ENCODE measurements around the gene FYTTD1. TPM values are rescaled to one million over a fixed set of nuclear protein-coding genes. Genes with fewer than 3 reads are reported as not detected.
A peak's percentile ranks its signal among the peaks of the same experiment; 100 is the strongest.

The FYTTD1 gene
- total and polyA plus RNA-seq, 4 experiments from 2014 or later: 60.0 to 120 (median 79.4) TPM

DNA sequence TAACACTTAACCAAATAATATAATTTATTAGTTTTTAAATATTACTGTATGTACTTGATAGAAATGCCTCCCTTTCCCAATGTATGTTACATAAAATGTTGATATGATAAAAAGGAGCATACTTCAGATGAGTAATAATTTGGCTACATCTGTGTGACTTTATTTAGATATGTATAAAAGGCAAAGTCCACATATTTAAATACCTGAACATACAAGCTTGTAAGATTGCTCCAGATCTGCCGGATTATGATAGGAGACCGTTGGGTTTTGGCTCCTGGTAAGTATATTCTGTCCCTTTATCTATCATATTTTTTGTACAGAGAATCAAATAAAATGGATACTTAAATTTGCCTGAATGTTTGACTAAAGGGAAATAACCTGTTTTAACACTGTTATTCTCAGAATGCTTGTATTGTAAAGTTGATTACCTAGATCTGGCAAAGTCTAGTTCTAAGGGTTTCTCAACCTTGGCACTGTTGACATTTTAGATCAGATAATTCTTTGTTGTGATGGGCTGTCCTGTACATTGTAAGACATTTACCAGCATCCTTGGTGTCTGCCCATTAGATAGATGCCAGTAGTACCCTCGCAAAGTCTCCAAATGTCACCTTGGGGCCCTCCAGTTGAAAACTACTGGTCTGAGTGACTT lies 79.8 kb downstream of the FYTTD1 start:
- no peak overlapping the region for H3K4me3 Mint-ChIP-seq
- H3K4me1 ChIP-seq (ENCODE audit: insufficient read depth, low read length): no peaks in the 10 kb centered on the region
- H3K27me3 Mint-ChIP-seq: no peaks in the 10 kb centered on the region
- peaks cover 54 to 57% of the 10 kb centered on the region in 2 donors for H3K36me3 Mint-ChIP-seq
- peaks cover 0 to 4% (median 4%) of the 10 kb centered on the region in 4 donors for H3K4me1 Mint-ChIP-seq
- ChIA-PET CTCF (ENCODE audit: partially characterized antibody) (no interaction called here), POLR2A (ENCODE audit: partially characterized antibody) (no interaction called here)
- peaks cover 30% of the 10 kb centered on the region for H3K36me3 ChIP-seq (ENCODE audit: insufficient read depth, low read length)
- DNase-seq: no peak
- no peaks in the 10 kb centered on the region for H3K9me3 ChIP-seq (ENCODE audit: control insufficient read depth in 1 of 2, low read length in 2 of 2)
- no peaks in the 10 kb centered on the region for H3K27me3 ChIP-seq (ENCODE audit: insufficient read depth, low read length)
- no peaks in the 10 kb centered on the region for H3K9me3 Mint-ChIP-seq
- H3K27ac ChIP-seq (ENCODE audit: low read depth, low read length): no peak overlapping the region
- intact Hi-C loops (cut with micrococcal nuclease): no loop called here
- no peak overlapping the region for H3K27ac Mint-ChIP-seq
- H3K4me3 ChIP-seq (ENCODE audit: low read length in 2 of 2): no peak overlapping the region

DNA sequence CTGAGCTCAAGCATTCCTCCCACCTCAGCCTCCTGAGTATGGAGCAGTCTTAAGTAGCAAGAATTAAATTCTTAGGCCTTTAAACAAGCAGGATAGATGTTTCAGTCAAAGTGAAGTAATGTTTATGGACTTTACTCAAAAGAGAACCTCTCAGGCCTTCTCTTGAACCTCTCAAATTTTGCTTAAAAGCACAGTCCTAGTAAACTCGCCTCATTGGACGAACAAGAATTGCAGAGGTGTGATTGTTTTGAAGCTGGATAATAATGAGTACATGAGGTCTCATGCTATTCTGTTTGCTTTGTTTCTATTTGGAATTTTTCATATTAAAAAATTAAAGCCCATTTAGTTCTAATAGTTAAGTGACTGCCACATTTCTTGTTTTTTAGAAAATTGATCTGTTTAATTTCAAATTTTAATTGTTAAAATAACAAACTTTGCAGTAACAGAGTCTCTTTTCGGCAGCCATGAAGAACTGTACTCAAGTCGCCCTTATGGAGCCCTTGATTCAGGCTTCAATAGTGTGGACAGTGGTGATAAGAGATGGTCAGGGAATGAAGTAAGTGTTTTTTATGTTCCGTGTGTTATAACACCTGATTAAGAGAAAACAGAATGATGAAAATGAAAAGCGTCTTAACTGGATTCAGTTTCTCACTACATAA lies 80.8 kb downstream of the FYTTD1 start:
- POLR2A ChIA-PET (ENCODE audit: partially characterized antibody): no interaction called here

DNA sequence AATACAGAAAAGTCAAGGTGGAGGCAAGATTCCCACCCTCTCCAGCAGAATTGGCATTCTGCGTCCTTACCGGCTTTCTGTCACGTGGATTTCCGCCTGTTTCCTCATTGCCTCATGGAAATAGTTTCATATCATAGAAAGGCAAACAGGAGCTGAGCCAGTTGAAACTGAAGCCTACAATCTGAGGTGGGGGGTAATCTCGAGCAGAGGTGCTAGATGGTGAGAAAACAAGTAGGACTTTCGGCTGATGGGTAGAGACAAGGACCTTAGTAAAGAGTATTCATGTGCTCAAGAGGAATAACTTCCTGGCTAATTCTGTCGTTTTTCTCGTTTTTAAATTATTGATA lies 81.3 kb downstream of the FYTTD1 start:
- Histone ChIP-seq H3K9me3 (ENCODE audit: control insufficient read depth in 1 of 2, low read length in 2 of 2) (no peaks in the 10 kb centered on the region), H3K27me3 (ENCODE audit: insufficient read depth, low read length) (no peaks in the 10 kb centered on the region), H3K4me1 (ENCODE audit: insufficient read depth, low read length) (no peaks in the 10 kb centered on the region), H3K27ac (ENCODE audit: low read depth, low read length) (no peak overlapping the region), H3K36me3 (ENCODE audit: insufficient read depth, low read length) (peaks cover 31% of the 10 kb centered on the region), H3K4me3 (ENCODE audit: low read length in 2 of 2) (no peak overlapping the region)
- peaks cover 47 to 57% of the 10 kb centered on the region in 2 donors for H3K36me3 Mint-ChIP-seq
- intact Hi-C loops (cut with micrococcal nuclease): no loop called here
- no peak for DNase-seq
- CTCF ChIA-PET (ENCODE audit: partially characterized antibody): no interaction called here
- H3K4me3 Mint-ChIP-seq: no peak overlapping the region
- no peaks in the 10 kb centered on the region for H3K27me3 Mint-ChIP-seq
- no peaks in the 10 kb centered on the region for H3K9me3 Mint-ChIP-seq
- peak overlapping the region in 1 of 7 donors; percentile 53 for H3K27ac Mint-ChIP-seq
- POLR2A ChIA-PET (ENCODE audit: partially characterized antibody): no interaction called here
- peaks cover 0 to 7% (median 5%) of the 10 kb centered on the region in 4 donors for H3K4me1 Mint-ChIP-seq

More for the DNA sequence above, 80.8 kb downstream of the FYTTD1 start:
- no peak overlapping the region for H3K4me3 ChIP-seq (ENCODE audit: low read length in 2 of 2)
- Mint-ChIP-seq H3K27me3 (no peaks in the 10 kb centered on the region), H3K27ac (no peak overlapping the region), H3K36me3 (peaks cover 50 to 55% of the 10 kb centered on the region in 2 donors), H3K9me3 (no peaks in the 10 kb centered on the region), H3K4me3 (no peak overlapping the region), H3K4me1 (peaks cover 0 to 6% (median 4%) of the 10 kb centered on the region in 4 donors)
- no peaks in the 10 kb centered on the region for H3K4me1 ChIP-seq (ENCODE audit: insufficient read depth, low read length)
- no peaks in the 10 kb centered on the region for H3K9me3 ChIP-seq (ENCODE audit: control insufficient read depth in 1 of 2, low read length in 2 of 2)
- peaks cover 30% of the 10 kb centered on the region for H3K36me3 ChIP-seq (ENCODE audit: insufficient read depth, low read length)
- intact Hi-C loops (cut with micrococcal nuclease): no loop called here
- CTCF ChIA-PET (ENCODE audit: partially characterized antibody): no interaction called here
- no peak overlapping the region for H3K27ac ChIP-seq (ENCODE audit: low read depth, low read length)
- no peak for DNase-seq
- H3K27me3 ChIP-seq (ENCODE audit: insufficient read depth, low read length): no peaks in the 10 kb centered on the region

DNA sequence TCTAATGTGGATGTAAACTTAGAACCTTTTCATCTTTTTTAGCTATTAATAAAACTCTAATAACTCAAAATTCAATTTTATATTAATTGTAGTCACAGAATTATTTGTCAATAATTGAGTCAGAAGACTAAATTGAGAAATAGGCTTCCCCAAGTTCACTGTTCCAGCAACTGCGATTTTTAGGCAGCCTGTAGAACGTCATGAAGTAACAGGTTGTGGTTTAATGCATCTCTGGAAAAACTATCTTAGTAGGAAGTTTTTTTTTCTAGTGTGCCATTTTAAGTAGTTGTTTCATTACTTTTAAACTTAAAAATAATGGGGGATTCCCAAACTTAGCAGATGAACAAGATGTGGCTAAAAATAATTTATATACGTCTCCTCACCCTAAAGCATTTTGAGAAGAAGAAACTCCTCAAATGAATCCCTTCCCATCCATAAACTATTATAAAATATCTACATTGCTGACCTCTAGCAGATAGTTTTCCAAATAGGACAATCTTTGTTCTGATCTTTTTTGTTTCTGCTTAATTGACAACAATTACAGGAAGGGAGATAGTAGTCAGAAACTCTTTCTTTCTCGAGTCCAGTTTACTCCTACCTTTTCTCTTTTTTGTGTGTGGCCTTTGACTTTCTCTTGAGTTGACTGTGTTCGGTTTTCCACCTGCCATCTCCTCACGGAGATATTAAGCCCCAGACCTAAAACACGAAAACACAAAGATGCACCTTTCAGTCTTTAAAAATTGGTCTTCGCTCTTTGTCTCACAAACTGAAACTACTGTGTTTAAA lies 84.4 kb downstream of the FYTTD1 start:
- H3K27me3 ChIP-seq (ENCODE audit: insufficient read depth, low read length): no peaks in the 10 kb centered on the region
- H3K4me3 ChIP-seq (ENCODE audit: low read length in 2 of 2): no peak overlapping the region
- H3K9me3 Mint-ChIP-seq: no peaks in the 10 kb centered on the region
- peaks cover 36 to 46% of the 10 kb centered on the region in 2 donors for H3K36me3 Mint-ChIP-seq
- peaks cover 23% of the 10 kb centered on the region for H3K36me3 ChIP-seq (ENCODE audit: insufficient read depth, low read length)
- H3K4me3 Mint-ChIP-seq: peak overlapping the region in 3 of 8 donors; percentile 19 to 39 (median 31)
- H3K4me1 ChIP-seq (ENCODE audit: insufficient read depth, low read length): no peaks in the 10 kb centered on the region
- peak overlapping the region in 6 of 7 donors; percentile 36 to 79 (median 50) for H3K27ac Mint-ChIP-seq
- H3K9me3 ChIP-seq (ENCODE audit: control insufficient read depth in 1 of 2, low read length in 2 of 2): no peaks in the 10 kb centered on the region
- no peaks in the 10 kb centered on the region for H3K27me3 Mint-ChIP-seq
- ChIA-PET POLR2A (ENCODE audit: partially characterized antibody) (no interaction called here), CTCF (ENCODE audit: partially characterized antibody) (no interaction called here)
- peaks cover 0 to 7% (median 6%) of the 10 kb centered on the region in 4 donors for H3K4me1 Mint-ChIP-seq
- no peak for DNase-seq
- intact Hi-C loops (cut with micrococcal nuclease): no loop called here
- H3K27ac ChIP-seq (ENCODE audit: low read depth, low read length): no peak overlapping the region

DNA sequence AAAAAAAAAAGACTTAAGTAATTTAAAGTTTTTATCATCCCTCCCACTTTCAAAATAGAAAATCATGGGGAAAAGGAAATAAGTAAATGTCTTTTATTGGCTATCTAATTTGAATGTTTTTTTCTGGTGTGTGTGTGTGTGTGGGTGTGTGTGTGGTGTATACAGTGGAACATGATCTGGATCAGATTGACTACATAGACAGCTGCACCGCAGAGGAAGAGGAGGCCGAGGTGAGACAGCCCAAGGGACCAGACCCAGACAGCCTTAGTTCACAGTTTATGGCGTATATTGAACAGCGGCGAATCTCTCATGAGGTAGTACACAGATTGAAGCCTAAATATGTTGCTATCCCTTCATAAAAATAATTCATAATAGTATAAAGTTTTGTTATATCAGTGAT lies 85.8 kb downstream of the FYTTD1 start:
- no peaks in the 10 kb centered on the region for H3K27me3 Mint-ChIP-seq
- Histone ChIP-seq H3K27me3 (ENCODE audit: insufficient read depth, low read length) (no peaks in the 10 kb centered on the region), H3K36me3 (ENCODE audit: insufficient read depth, low read length) (peaks cover 27% of the 10 kb centered on the region), H3K4me1 (ENCODE audit: insufficient read depth, low read length) (no peaks in the 10 kb centered on the region), H3K27ac (ENCODE audit: low read depth, low read length) (no peak overlapping the region), H3K4me3 (ENCODE audit: low read length in 2 of 2) (no peak overlapping the region), H3K9me3 (ENCODE audit: control insufficient read depth in 1 of 2, low read length in 2 of 2) (no peaks in the 10 kb centered on the region)
- no peaks in the 10 kb centered on the region for H3K9me3 Mint-ChIP-seq
- peaks cover 0 to 7% (median 6%) of the 10 kb centered on the region in 4 donors for H3K4me1 Mint-ChIP-seq
- POLR2A ChIA-PET (ENCODE audit: partially characterized antibody): no interaction called here
- no peak for DNase-seq
- peaks cover 32 to 41% of the 10 kb centered on the region in 2 donors for H3K36me3 Mint-ChIP-seq
- intact Hi-C loops (cut with micrococcal nuclease): no loop called here
- peak overlapping the region in 5 of 7 donors; percentile 51 to 89 (median 73) for H3K27ac Mint-ChIP-seq
- no peak overlapping the region for H3K4me3 Mint-ChIP-seq
- CTCF ChIA-PET (ENCODE audit: partially characterized antibody): no interaction called here

DNA sequence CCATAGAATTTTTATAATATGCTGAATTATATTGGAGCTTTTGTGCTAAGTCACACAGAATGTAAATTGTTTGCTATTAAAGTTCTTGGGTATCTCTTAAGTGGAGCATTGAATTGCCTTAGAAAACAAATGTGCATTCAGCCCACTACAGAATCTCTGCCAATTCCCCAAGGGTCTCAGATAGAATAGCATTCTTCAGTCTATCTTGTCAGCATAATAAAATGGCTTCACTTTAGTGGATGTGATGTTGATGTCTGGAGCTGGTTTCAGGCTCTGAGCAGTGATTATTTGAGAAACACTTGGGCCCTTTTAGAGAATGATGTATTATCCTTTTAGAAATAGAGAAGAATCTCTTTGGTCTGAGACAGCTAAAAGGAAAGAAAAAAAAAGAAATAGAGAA lies 86.6 kb downstream of the FYTTD1 start:
- Mint-ChIP-seq H3K27me3 (no peaks in the 10 kb centered on the region), H3K36me3 (peaks cover 31 to 43% of the 10 kb centered on the region in 2 donors), H3K4me1 (peaks cover 0 to 7% (median 5%) of the 10 kb centered on the region in 4 donors), H3K4me3 (no peak overlapping the region), H3K9me3 (no peaks in the 10 kb centered on the region), H3K27ac (no peak overlapping the region)
- Histone ChIP-seq H3K27me3 (ENCODE audit: insufficient read depth, low read length) (no peaks in the 10 kb centered on the region), H3K4me3 (ENCODE audit: low read length in 2 of 2) (no peak overlapping the region), H3K9me3 (ENCODE audit: control insufficient read depth in 1 of 2, low read length in 2 of 2) (no peaks in the 10 kb centered on the region), H3K36me3 (ENCODE audit: insufficient read depth, low read length) (peaks cover 30% of the 10 kb centered on the region), H3K4me1 (ENCODE audit: insufficient read depth, low read length) (no peaks in the 10 kb centered on the region), H3K27ac (ENCODE audit: low read depth, low read length) (no peak overlapping the region)
- intact Hi-C loops (cut with micrococcal nuclease): no loop called here
- CTCF ChIA-PET (ENCODE audit: partially characterized antibody): no interaction called here
- POLR2A ChIA-PET (ENCODE audit: partially characterized antibody): no interaction called here
- DNase-seq: no peak
